IMR-90 (cell line): ENCODE results near the gene DIP2C. TPM values are rescaled to one million over a fixed set of nuclear protein-coding genes. Genes with fewer than 3 reads are reported as not detected.
A peak's percentile ranks its signal among the peaks of the same experiment; 100 is the strongest.

Experiments used
- ATAC-seq: fragments of 200-7000 bp; cut with Tn5 transposase; 2 replicates; pipeline ENCODE4 v1.9.1; 2020; ENCODE audit warnings: low read depth, mild to moderate bottlenecking, moderate library complexity
- BruUV-seq: library from RNA; stranded (reverse); fragments of 400-500 nt; replicated peaks from 2 replicates; lab custom pipeline; 2021; lab: Mats Ljungman, UMichigan
- CTCF ChIA-PET: fragments of 300-600 bp; formaldehyde crosslinking; extraction: SDS; loops from one replicate; lab custom pipeline; 2021; ENCODE audit warnings: antibody characterized with exemption; lab: Yijun Ruan, JAX
- POLR2A ChIA-PET: fragments of 300-600 bp; sonication (Branson Sonifier 250); formaldehyde crosslinking; loops from one replicate; lab custom pipeline; 2022; ENCODE audit warnings: antibody characterized with exemption; ENCODE audit not compliant: unreplicated experiment; lab: Charles Lee
- DNase-seq: peaks from one replicate; pipeline ENCODE4 v3.0.0; 2013
- H2AFZ ChIP-seq: replicated peaks from 2 replicates; pipeline ENCODE3; 2013; ENCODE audit warnings: low read length, mild to moderate bottlenecking; ENCODE audit not compliant: poor library complexity
- H2AK5ac ChIP-seq: 2 replicates; pipeline ENCODE4 v1.6.1; 2013; ENCODE audit warnings: low read depth, low read length, inconsistent platforms
- H2AK9ac ChIP-seq: replicated peaks from 2 replicates; pipeline ENCODE3; 2013; ENCODE audit warnings: mild to moderate bottlenecking, low read depth, low read length, moderate library complexity; ENCODE audit not compliant: poor library complexity
- H2BK120ac ChIP-seq: 2 replicates; pipeline ENCODE4 v1.6.1; 2013; ENCODE audit warnings: low read depth, low read length, inconsistent platforms
- H2BK15ac ChIP-seq: 3 replicates; pipeline ENCODE4 v1.6.1; 2013; ENCODE audit warnings: low read depth, low read length, inconsistent platforms
- H2BK20ac ChIP-seq: 2 replicates; pipeline ENCODE4 v1.6.1; 2013; ENCODE audit warnings: low read depth, mild to moderate bottlenecking, inconsistent platforms, low read length, moderate library complexity
- H2BK5ac ChIP-seq: 2 replicates; pipeline ENCODE4 v1.6.1; 2013; ENCODE audit warnings: mild to moderate bottlenecking, low read depth, low read length, inconsistent platforms; ENCODE audit not compliant: poor library complexity, severe bottlenecking
- H3K14ac ChIP-seq: replicated peaks from 2 replicates; pipeline ENCODE4 v1.6.1; 2013; ENCODE audit warnings: low read depth, low read length, inconsistent platforms
- H3K18ac ChIP-seq: 2 replicates; pipeline ENCODE4 v1.6.1; 2013; ENCODE audit warnings: low read depth, low read length, control low read depth
- H3K23ac ChIP-seq: 2 replicates; pipeline ENCODE4 v1.6.1; 2013; ENCODE audit warnings: low read depth, low read length, inconsistent platforms
- H3K27ac ChIP-seq: 2 replicates; pipeline ENCODE4 v1.5.1; 2013; ENCODE audit warnings: mild to moderate bottlenecking, control low read depth, low read length; ENCODE audit not compliant: insufficient read depth
- H3K27me3 ChIP-seq: 2 replicates; pipeline ENCODE4 v1.6.1; 2013; ENCODE audit warnings: low read length; ENCODE audit not compliant: control insufficient read depth, insufficient read depth
- H3K36me3 ChIP-seq: 2 replicates; pipeline ENCODE4 v1.6.1; 2013; ENCODE audit warnings: low read length, mixed read lengths; ENCODE audit not compliant: control insufficient read depth, insufficient read depth
- H3K4ac ChIP-seq: 2 replicates; pipeline ENCODE4 v1.6.1; 2013; ENCODE audit warnings: low read depth, low read length, inconsistent platforms
- H3K4me1 ChIP-seq: 2 replicates; pipeline ENCODE4 v1.6.1; 2013; ENCODE audit warnings: low read length, mixed read lengths; ENCODE audit not compliant: control insufficient read depth, insufficient read depth
- H3K4me2 ChIP-seq: 2 replicates; pipeline ENCODE4 v1.6.1; 2013; ENCODE audit warnings: low read depth, mild to moderate bottlenecking, control low read depth, low read length, moderate library complexity
- H3K4me3 ChIP-seq: 2 replicates; pipeline ENCODE4 v1.5.1; 2013; ENCODE audit warnings: low read depth, mild to moderate bottlenecking, control low read depth, low read length, moderate library complexity; ENCODE audit not compliant: insufficient read depth
- H3K56ac ChIP-seq: 2 replicates; pipeline ENCODE4 v1.6.1; 2013; ENCODE audit warnings: low read length, inconsistent platforms; ENCODE audit not compliant: insufficient read depth; ENCODE audit errors: extremely low read depth
- H3K79me1 ChIP-seq, 2 experiments: 2 replicates each; pipeline ENCODE4 v1.6.1; 2013; ENCODE audit warnings: low read length in 2 of 2, inconsistent platforms in 1 of 2, low read depth in 1 of 2
- H3K9ac ChIP-seq: 2 replicates; pipeline ENCODE4 v1.6.1; 2013; ENCODE audit warnings: low read depth, low read length, control low read depth
- H3K9me1 ChIP-seq: 2 replicates; pipeline ENCODE4 v1.6.1; 2013; ENCODE audit warnings: low read length, inconsistent platforms; ENCODE audit not compliant: insufficient read depth
- H3K9me3 ChIP-seq: 2 replicates; pipeline ENCODE4 v1.6.1; 2013; ENCODE audit warnings: low read length; ENCODE audit not compliant: control insufficient read depth, insufficient read depth
- H4K20me1 ChIP-seq: 2 replicates; pipeline ENCODE4 v1.6.1; 2013; ENCODE audit warnings: low read length, inconsistent platforms; ENCODE audit not compliant: insufficient read depth
- H4K5ac ChIP-seq: 2 replicates; pipeline ENCODE4 v1.6.1; 2013; ENCODE audit warnings: mild to moderate bottlenecking, low read depth, low read length, control low read depth
- H4K8ac ChIP-seq, 2 experiments: 2 replicates each; pipeline ENCODE4 v1.6.1; 2013; ENCODE audit warnings: low read depth in 2 of 2, low read length in 2 of 2, control low read depth in 1 of 2, inconsistent platforms in 1 of 2
- H4K91ac ChIP-seq: 2 replicates; pipeline ENCODE4 v1.6.1; 2013; ENCODE audit warnings: low read depth, low read length, inconsistent platforms; ENCODE audit not compliant: insufficient read depth
- BHLHE40 ChIP-seq: fragments of 150-350 bp; IDR thresholded peaks from 2 replicates; pipeline ENCODE4 v1.6.1; 2016; ENCODE audit warnings: mild to moderate bottlenecking, low read depth, low read length
- CEBPB ChIP-seq: IDR thresholded peaks from 2 replicates; pipeline ENCODE4 v1.6.1; 2012; ENCODE audit warnings: low read depth, low read length, improper control_type of control experiment
- CHD1 ChIP-seq: IDR thresholded peaks from 2 replicates; pipeline ENCODE4 v1.6.1; 2012; ENCODE audit warnings: low read depth, low read length, improper control_type of control experiment
- CTCF ChIP-seq: conservative IDR thresholded peaks from 2 replicates; pipeline ENCODE4 v1.5.1; 2012; ENCODE audit warnings: mild to moderate bottlenecking, low read depth, low read length, improper control_type of control experiment
- ELK1 ChIP-seq: fragments of 150-350 bp; IDR thresholded peaks from 2 replicates; pipeline ENCODE4 v1.6.1; 2016; ENCODE audit warnings: low read depth, mild to moderate bottlenecking, low read length, moderate library complexity, borderline replicate concordance
- FOS ChIP-seq: fragments of 150-350 bp; IDR thresholded peaks from 2 replicates; pipeline ENCODE4 v1.6.1; 2016; ENCODE audit warnings: low read depth, low read length
- MAFK ChIP-seq: IDR thresholded peaks from 2 replicates; pipeline ENCODE4 v1.6.1; 2012; ENCODE audit warnings: low read depth, low read length, improper control_type of control experiment
- MXI1 ChIP-seq: IDR thresholded peaks from 2 replicates; pipeline ENCODE4 v1.6.1; 2012; ENCODE audit warnings: low read depth, mild to moderate bottlenecking, low read length, moderate library complexity, borderline replicate concordance
- NFE2L2 ChIP-seq: fragments of 150-350 bp; IDR thresholded peaks from 2 replicates; pipeline ENCODE4 v1.6.1; 2016; ENCODE audit warnings: low read depth, mild to moderate bottlenecking, low read length
- POLR2A ChIP-seq: IDR thresholded peaks from 2 replicates; pipeline ENCODE4 v1.6.1; 2012; ENCODE audit warnings: mild to moderate bottlenecking, low read depth, low read length
- RAD21 ChIP-seq: IDR thresholded peaks from 2 replicates; pipeline ENCODE4 v1.6.1; 2012; ENCODE audit warnings: low read length, improper control_type of control experiment
- RCOR1 ChIP-seq: IDR thresholded peaks from 2 replicates; pipeline ENCODE4 v1.6.1; 2012; ENCODE audit warnings: mild to moderate bottlenecking, low read length, improper control_type of control experiment; ENCODE audit not compliant: insufficient replicate concordance
- RFX5 ChIP-seq: IDR thresholded peaks from 2 replicates; pipeline ENCODE4 v1.8.0; 2012; ENCODE audit warnings: low read depth, mild to moderate bottlenecking, low read length, moderate library complexity
- SMC3 ChIP-seq: fragments of 150-350 bp; IDR thresholded peaks from 2 replicates; pipeline ENCODE4 v1.6.1; 2016; ENCODE audit warnings: low read depth, mild to moderate bottlenecking, antibody characterized with exemption, low read length, moderate library complexity
- USF2 ChIP-seq: fragments of 150-350 bp; IDR thresholded peaks from 2 replicates; pipeline ENCODE4 v1.6.1; 2017; ENCODE audit warnings: mild to moderate bottlenecking, antibody characterized with exemption, low read length, low read depth
- WGBS, 2 experiments: methylation state at CpG; one replicate each; pipeline versions ENCODE4 v1.1.5 to v1.1.7; 2013; ENCODE audit warnings: missing lambda C conversion rate in 2 of 2; ENCODE audit not compliant: insufficient read length in 1 of 2; ENCODE audit errors: extremely low coverage in 2 of 2; 5-methylcytosine and 5-hydroxymethylcytosine counted together
- dilution Hi-C: fragments of 300-500 bp; cut with HindIII; formaldehyde crosslinking; loops from one replicate; pipeline ENCODE4 v1.14.3; 2018; ENCODE audit warnings: low sequenced_read_pairs; ENCODE audit not compliant: unreplicated experiment
- in situ Hi-C: fragments of 300-500 bp; cut with MboI; formaldehyde crosslinking; loops from 3 replicates; pipeline ENCODE4 v1.14.3; 2019; ENCODE audit warnings: low sequenced_read_pairs, inconsistent platforms, mixed read lengths
- intact Hi-C: fragments of 100-400 bp; cut with micrococcal nuclease; formaldehyde crosslinking; loops from 2 replicates; pipeline ENCODE4 v1.10.0; 2022
- polyA plus RNA-seq, 3 experiments: library from polyadenylated mRNA; depleted of rRNA; stranded (reverse); fragments of >200 nt; gene quantifications; 2 replicates each; pipeline ENCODE4 v1.2.3, GENCODE V29; 2012; ENCODE audit warnings: low replicate concordance in 1 of 3
- total RNA-seq: library from RNA; depleted of rRNA; stranded (reverse); fragments of >200 nt; gene quantifications from 2 replicates; pipeline ENCODE4 v1.2.3, GENCODE V29; 2012

The DIP2C gene
- total and polyA plus RNA-seq, 2 of the 4 experiments (the other 2 are of a cell fraction), result 8.6 to 17.3 TPM

- Histone ChIP-seq H2BK15ac (no peak overlapping the region), H4K91ac (no peak overlapping the region), H3K4me1 (no peaks in the 10 kb centered on the region), H3K56ac (no peak overlapping the region), H3K4me3 (no peak overlapping the region), H4K20me1 (no peaks in the 10 kb centered on the region), H3K23ac (no peak overlapping the region), H3K4me2 (no peak overlapping the region), H2BK5ac (no peak overlapping the region), H2AK9ac (peak overlapping the region; percentile 37), H2BK120ac (no peak overlapping the region), H4K8ac (no peak overlapping the region), H3K9ac (no peak overlapping the region), H3K4ac (no peak overlapping the region), H3K14ac (no peak overlapping the region), H3K36me3 (no peaks in the 10 kb centered on the region), H3K9me1 (no peaks in the 10 kb centered on the region), H3K18ac (no peak overlapping the region), H2AFZ (peak overlapping the region; percentile 67), H3K79me1 (no peaks in the 10 kb centered on the region), H4K5ac (no peak overlapping the region), H2AK5ac (no peak overlapping the region), H3K27me3 (peaks cover 14% of the 10 kb centered on the region), H2BK20ac (no peak overlapping the region), H3K9me3 (peaks cover 4% of the 10 kb centered on the region), H3K27ac (no peak overlapping the region)
- WGBS, 2 experiments, result no CpG with 5 or more reads among the region's 15 CpGs
- dilution Hi-C loops, result no loop called here
- intact Hi-C loops, result no loop called here
- DNase-seq, result no peak
- no TSS peak for BruUV-seq
- no peak for ATAC-seq
- no peak for TF ChIP-seq FOS
- no peak for TF ChIP-seq CEBPB
- no peak for TF ChIP-seq SMC3
- no peak for TF ChIP-seq MAFK
- TF ChIP-seq RCOR1, result no peak
- no peak for TF ChIP-seq NFE2L2
- no peak for TF ChIP-seq RFX5
- TF ChIP-seq USF2, result no peak
- TF ChIP-seq MXI1, result no peak
- no peak for TF ChIP-seq POLR2A
- no peak for TF ChIP-seq ELK1
- no peak for TF ChIP-seq RAD21
- TF ChIP-seq CTCF, result no peak
- no peak for TF ChIP-seq BHLHE40
- no peak for TF ChIP-seq CHD1
- ChIA-PET CTCF (no interaction called here), POLR2A (no interaction called here)
- in situ Hi-C loops, result no loop called here
Observed at GRCh38 chr10:727162-727790, 37.8 kb upstream of the DIP2C start.
